ENCODE measurements around the gene CPD.
A peak's percentile ranks its signal among the peaks of the same experiment; 100 is the strongest.

Gene CPD

GRCh38 chr17:30505868-30506417 is 127.2 kb downstream of the CPD start:
- no peak for DNase-seq (ENCODE audit: low spot score)

- DNase-seq (ENCODE audit: low spot score): no peak
Observed at GRCh38 chr17:30506481-30506880, 127.8 kb downstream of the CPD start.

- DNase-seq (ENCODE audit: low spot score): peak; percentile 14
Observed at GRCh38 chr17:30513346-30513745, 134.6 kb downstream of the CPD start.

- DNase-seq (ENCODE audit: low spot score): no peak
Observed at GRCh38 chr17:30514895-30515596, 136.3 kb downstream of the CPD start.

- peak; percentile 13 for DNase-seq (ENCODE audit: low spot score)
Observed at GRCh38 chr17:30517786-30518185, 139.1 kb downstream of the CPD start.

GRCh38 chr17:30519166-30519565 is 140.4 kb downstream of the CPD start:
- DNase-seq (ENCODE audit: low spot score): no peak
